Measurements from ENCODE around the gene ATP6V0B. TPM values are rescaled to one million over a fixed set of nuclear protein-coding genes. Genes with fewer than 3 reads are reported as not detected.

The ATP6V0B gene
- total and polyA plus RNA-seq, 9 of the 15 experiments (the other 6 are each of a cell fraction or from before 2014, with no cell fraction given) = 137 to 328 (median 220) TPM

GRCh38 chr1:43946236-43947060 is 28.3 kb upstream of the ATP6V0B start, which contains the start of gene IPO13 (continued):
- TF ChIP-seq ETV6 (IDR thresholded peaks at IDR 0.05; ENCODE audit: borderline replicate concordance in 1 of 2, low read depth in 2 of 2, low read length in 1 of 2) (no peak), ETV6 (CRISPR knock-in tag; IDR thresholded peaks at IDR 0.05; ENCODE audit: borderline replicate concordance) (peak; percentile 77; the same call in 1 of the 2 replicates), ZNF644 (tag; IDR thresholded peaks at IDR 0.05; ENCODE audit: low read depth) (no peak), NR0B1 (IDR thresholded peaks at IDR 0.05; ENCODE audit: partially characterized antibody) (no peak), SMARCE1 (IDR thresholded peaks at IDR 0.05) (peak; percentile 80), RNF2 (IDR thresholded peaks at IDR 0.05) (peak; percentile 57; the same call in 1 of the 2 replicates), HDGF (IDR thresholded peaks at IDR 0.05) (no peak), TRIM24 (IDR thresholded peaks at IDR 0.05) (0 out of 4 replicates have a peak, but pooled peaks of 1 of the 2 experiments have one; percentile 33), ZBTB7A (IDR thresholded peaks at IDR 0.05; ENCODE audit: borderline replicate concordance, control insufficient read depth, low read depth, low read length) (peak; percentile 56; the same call in 1 of the 2 replicates), SMARCA4 (IDR thresholded peaks at IDR 0.05) (peak; percentile 80; the same call in 1 of the 2 replicates), EZH2 (IDR thresholded peaks at IDR 0.05; ENCODE audit: borderline replicate concordance, low read depth, low read length) (no peak), HBP1 (CRISPR knock-in tag; IDR thresholded peaks at IDR 0.05) (peak; percentile 62; the same call in 1 of the 2 replicates), ARID1B (IDR thresholded peaks at IDR 0.05) (no peak; the same call in none of the 2 replicates), KLF6 (CRISPR knock-in tag; IDR thresholded peaks at IDR 0.05; ENCODE audit: borderline replicate concordance) (no peak), MECOM (CRISPR knock-in tag; IDR thresholded peaks at IDR 0.05) (no peak), ZNF511 (CRISPR knock-in tag; IDR thresholded peaks at IDR 0.05) (peak; percentile 67; the same call in 1 of the 2 replicates), THAP12 (CRISPR knock-in tag; IDR thresholded peaks at IDR 0.05) (peak; percentile 43), CTCF (IDR thresholded peaks at IDR 0.05 in 2 of 3, conservative IDR thresholded peaks at IDR 0.05 in 1 of 3; ENCODE audit: insufficient read depth in 2 of 3, low read depth in 1 of 3, low read length in 3 of 3) (peak; percentile 91 to 96 (median 95)), CCNT2 (IDR thresholded peaks at IDR 0.05; ENCODE audit: borderline replicate concordance, extremely low read depth, insufficient read length, low read depth, low read length) (peak; percentile 57), POLR3A (IDR thresholded peaks at IDR 0.05; ENCODE audit: borderline replicate concordance, extremely low read depth, insufficient read depth, insufficient read length) (no peak)

Measured in K562 (cell line).